Panc1 (cell line): ENCODE results near the gene SUPT5H. TPM values are rescaled to one million over a fixed set of nuclear protein-coding genes. Genes with fewer than 3 reads are reported as not detected.

Source experiments
- ATAC-seq: fragments of 200-7000 bp; cut with Tn5 transposase; 2 replicates; pipeline ENCODE4 v1.9.1; 2020; ENCODE audit warnings: mild to moderate bottlenecking, moderate library complexity
- BruUV-seq: library from RNA; stranded (reverse); fragments of 400-500 nt; replicated peaks from 2 replicates; lab custom pipeline; 2021; lab: Mats Ljungman, UMichigan
- CTCF ChIA-PET: fragments of 300-600 bp; sonication (Branson Sonifier 250); formaldehyde crosslinking; loops from one replicate; lab custom pipeline; 2022; ENCODE audit warnings: antibody characterized with exemption; lab: Charles Lee
- POLR2A ChIA-PET: fragments of 300-600 bp; sonication (Branson Sonifier 250); formaldehyde crosslinking; loops from one replicate; lab custom pipeline; 2022; ENCODE audit warnings: antibody characterized with exemption; lab: Charles Lee
- DNase-seq: peaks from one replicate; pipeline ENCODE4 v3.0.0-alpha.2; 2010; ENCODE audit warnings: low read depth, low spot score
- H3K27ac ChIP-seq: 2 replicates; pipeline ENCODE4 v1.5.1; 2011; ENCODE audit warnings: mild to moderate bottlenecking, low read length, inconsistent platforms
- H3K27me3 ChIP-seq: fragments of 200-500 bp; sonication (Bioruptor generic); 2 replicates; pipeline ENCODE4 v1.6.0; 2014; ENCODE audit warnings: low read length, inconsistent platforms; ENCODE audit not compliant: control insufficient read depth, insufficient read depth
- H3K36me3 ChIP-seq: fragments of 200-500 bp; sonication (Bioruptor generic); 2 replicates; pipeline ENCODE4 v1.5.1; 2014; ENCODE audit warnings: inconsistent platforms, mild to moderate bottlenecking, low read length, moderate library complexity; ENCODE audit not compliant: control insufficient read depth, insufficient read depth
- H3K4me1 ChIP-seq: 2 replicates; pipeline ENCODE4 v1.5.1; 2011; ENCODE audit warnings: inconsistent platforms, mild to moderate bottlenecking, low read length, moderate library complexity; ENCODE audit not compliant: control insufficient read depth, insufficient read depth
- H3K4me3 ChIP-seq, 2 experiments: 2 replicates each; pipeline ENCODE4 v1.5.1; 2011 to 2012; ENCODE audit warnings: low read depth in 2 of 2, low read length in 2 of 2, mild to moderate bottlenecking in 2 of 2, inconsistent platforms in 1 of 2, moderate library complexity in 1 of 2
- H3K9me3 ChIP-seq: fragments of 200-500 bp; sonication (Bioruptor generic); 2 replicates; pipeline ENCODE4 v1.5.1; 2014; ENCODE audit warnings: low read depth, mild to moderate bottlenecking, inconsistent platforms, low read length, moderate library complexity; ENCODE audit not compliant: control insufficient read depth, insufficient read depth
- CTCF ChIP-seq: fragments of 450-650 bp; IDR thresholded peaks from 2 replicates; pipeline ENCODE4 v1.5.1; 2017; ENCODE audit warnings: mild to moderate bottlenecking
- POLR2AphosphoS5 ChIP-seq: IDR thresholded peaks from 2 replicates; pipeline ENCODE4 v1.6.1; 2012; ENCODE audit warnings: mild to moderate bottlenecking, low read depth, low read length, moderate library complexity
- REST ChIP-seq, 2 experiments: IDR thresholded peaks; 2 replicates each; pipeline ENCODE4 v1.6.1; 2011 to 2012; ENCODE audit warnings: low read depth in 2 of 2, control low read depth in 1 of 2, low read length in 1 of 2, mild to moderate bottlenecking in 1 of 2, moderate library complexity in 1 of 2; ENCODE audit not compliant: insufficient read depth in 1 of 2
- SIN3A ChIP-seq: IDR thresholded peaks from 2 replicates; pipeline ENCODE4 v1.6.1; 2012; ENCODE audit warnings: low read depth, mild to moderate bottlenecking, low read length, moderate library complexity, borderline replicate concordance; ENCODE audit not compliant: insufficient read depth
- TCF7L2 ChIP-seq: IDR thresholded peaks from 2 replicates; pipeline ENCODE4 v1.6.1; 2011; ENCODE audit warnings: mild to moderate bottlenecking, low read depth, low read length, inconsistent platforms
- in situ Hi-C: cut with HindIII; loops from 2 replicates; pipeline ENCODE4 v1.10.0; 2016; ENCODE audit warnings: low sequenced_read_pairs, low pct_unique_long_range_greater_than_20kb
- intact Hi-C: fragments of 100-400 bp; cut with micrococcal nuclease; formaldehyde crosslinking; loops from one replicate; pipeline ENCODE4 v1.10.0; 2022; ENCODE audit not compliant: unreplicated experiment
- total RNA-seq: library from RNA; stranded (reverse); gene quantifications from one replicate; pipeline ENCODE4 v1.2.1, GENCODE V29; 2021; ENCODE audit not compliant: unreplicated experiment

Gene SUPT5H
- total RNA-seq, 1 experiment from 2014 or later, result 1,614 TPM

- H3K36me3 ChIP-seq, result peaks cover 50% of the 10 kb centered on the region
- H3K27me3 ChIP-seq, result no peaks in the 10 kb centered on the region
- CTCF ChIA-PET, result interaction anchor here (0.6 to 6.8 kb wide), 10 partner anchors 10 to 254 kb away, joined by 3 to 147 read pairs (median 4); partner anchors contain the start of genes RPS16 and SAMD4B
- intact Hi-C loops, result loop anchor here (10.0 kb wide), 1 partner anchor 442 kb away; the partner anchor contains the start of gene FBXO17
- H3K4me3 ChIP-seq, result peak overlapping the region in 1 of 2 experiments; percentile 55; a peak in 2 of 4 replicates
- no peak for ATAC-seq
- in situ Hi-C loops, result no loop called here
- no peak for TF ChIP-seq REST (IDR thresholded peaks at IDR 0.05; ENCODE audit: insufficient read depth in 1 of 2, low read depth in 2 of 2, low read length in 1 of 2)
- TF ChIP-seq SIN3A, result no peak
- TF ChIP-seq CTCF, result no peak
- TF ChIP-seq POLR2AphosphoS5, result no peak
- TF ChIP-seq TCF7L2, result no peak
- no peak for DNase-seq
- no peaks in the 10 kb centered on the region for H3K9me3 ChIP-seq
- POLR2A ChIA-PET, result interaction anchor here (0.6 to 8.9 kb wide), 16 partner anchors 8 to 262 kb away, joined by 3 to 230 read pairs (median 7); partner anchors contain the start of genes MED29, PAF1, RPS16 and ZFP36
- BruUV-seq, result no TSS peak
- peak overlapping the region; percentile 92 for H3K27ac ChIP-seq
- peaks cover 31% of the 10 kb centered on the region for H3K4me1 ChIP-seq
Measured at GRCh38 chr19:39416152-39417120, 28.9 kb upstream of the SUPT5H start.

- TF ChIP-seq CTCF (no peak), REST (IDR thresholded peaks at IDR 0.05; ENCODE audit: insufficient read depth in 1 of 2, low read depth in 2 of 2, low read length in 1 of 2) (no peak)
- Histone ChIP-seq H3K36me3 (peaks cover 53% of the 10 kb centered on the region), H3K27ac (no peak overlapping the region), H3K4me3 (no peak overlapping the region), H3K9me3 (no peaks in the 10 kb centered on the region), H3K4me1 (peaks cover 26% of the 10 kb centered on the region), H3K27me3 (no peaks in the 10 kb centered on the region)
- DNase-seq (no peak), ATAC-seq (no peak)
- ChIA-PET POLR2A (interaction anchor here (0.6 to 8.9 kb wide), 12 partner anchors 10 to 737 kb away, joined by 3 to 230 read pairs (median 5); partner anchors contain the start of genes MED29, PAF1, RPS16 and SUPT5H), CTCF (interaction anchor here (0.6 to 6.8 kb wide), 8 partner anchors 9 to 85 kb away, joined by 3 to 147 read pairs (median 10); partner anchors contain the start of genes RPS16 and SAMD4B)
- intact Hi-C loops (loop anchor here (10.0 kb wide), 1 partner anchor 443 kb away; the partner anchor contains the start of gene FBXO17), in situ Hi-C loops (no loop called here)
- no TSS peak for BruUV-seq
Measured at GRCh38 chr19:39417463-39418181, 27.8 kb upstream of the SUPT5H start.
